GM23248 (cell line): ENCODE data around the gene ITPKB. TPM values are rescaled to one million over a fixed set of nuclear protein-coding genes. Genes with fewer than 3 reads are reported as not detected.
"Not testable (repeated sequence)": the region's sequence is repeated elsewhere in the genome, so short reads cannot be mapped to it uniquely, and the experiment has no call there.

Source experiments
- DNase-seq: peaks from one replicate; pipeline ENCODE4 v3.0.0-alpha.2; 2015
- H2AFZ ChIP-seq: fragments of 200-600 bp; sonication (generic); 2 replicates; pipeline ENCODE4 v1.6.1; 2016; ENCODE audit warnings: antibody characterized with exemption
- H3F3A ChIP-seq: fragments of 200-600 bp; sonication (generic); 2 replicates; pipeline ENCODE4 v1.6.1; 2016; ENCODE audit warnings: mild to moderate bottlenecking, antibody characterized with exemption, mixed run types; ENCODE audit not compliant: insufficient read depth
- H3K27ac ChIP-seq: fragments of 200-600 bp; sonication (generic); 2 replicates; pipeline ENCODE4 v1.5.1; 2016; ENCODE audit warnings: mild to moderate bottlenecking
- H3K27me3 ChIP-seq: fragments of 200-600 bp; sonication (generic); replicated peaks from 2 replicates; pipeline ENCODE4 v1.6.1; 2016; ENCODE audit warnings: mild to moderate bottlenecking; ENCODE audit not compliant: insufficient read depth
- H3K36me3 ChIP-seq: fragments of 200-600 bp; sonication (generic); 2 replicates; pipeline ENCODE4 v1.6.1; 2016; ENCODE audit warnings: low read depth, mild to moderate bottlenecking
- H3K4me1 ChIP-seq: fragments of 200-600 bp; sonication (generic); 2 replicates; pipeline ENCODE4 v1.6.1; 2016; ENCODE audit warnings: mild to moderate bottlenecking; ENCODE audit not compliant: insufficient read depth
- H3K4me2 ChIP-seq: fragments of 200-600 bp; sonication (generic); one replicate; pipeline ENCODE4 v1.6.1; 2016; ENCODE audit warnings: mild to moderate bottlenecking; ENCODE audit not compliant: unreplicated experiment
- H3K4me3 ChIP-seq: fragments of 200-600 bp; sonication (generic); 2 replicates; pipeline ENCODE4 v1.5.1; 2016; ENCODE audit warnings: mild to moderate bottlenecking
- H3K79me2 ChIP-seq: fragments of 200-600 bp; sonication (generic); 2 replicates; pipeline ENCODE4 v1.6.1; 2016; ENCODE audit warnings: mild to moderate bottlenecking; ENCODE audit not compliant: insufficient read depth
- H3K9ac ChIP-seq: fragments of 200-600 bp; sonication (generic); 2 replicates; pipeline ENCODE4 v1.6.1; 2016; ENCODE audit warnings: mild to moderate bottlenecking
- H3K9me2 ChIP-seq: fragments of 200-600 bp; sonication (generic); 2 replicates; pipeline ENCODE4 v1.6.1; 2016; ENCODE audit warnings: mixed run types, mild to moderate bottlenecking, moderate library complexity; ENCODE audit not compliant: insufficient read depth
- H3K9me3 ChIP-seq: fragments of 200-600 bp; sonication (generic); one replicate; pipeline ENCODE4 v1.6.1; 2017; ENCODE audit warnings: low read depth
- H4K20me1 ChIP-seq: fragments of 200-600 bp; sonication (generic); 2 replicates; pipeline ENCODE4 v1.6.0; 2016; ENCODE audit not compliant: insufficient read depth
- EZH2 ChIP-seq: fragments of 200-600 bp; sonication (generic); IDR thresholded peaks from 2 replicates; pipeline ENCODE4 v1.6.1; 2018; ENCODE audit warnings: antibody characterized with exemption, mild to moderate bottlenecking; ENCODE audit not compliant: insufficient read depth, poor library complexity, severe bottlenecking
- EZH2phosphoT487 ChIP-seq: fragments of 200-600 bp; sonication (generic); IDR thresholded peaks from 2 replicates; pipeline ENCODE4 v1.6.1; 2018; ENCODE audit warnings: antibody characterized with exemption, moderate library complexity, mild to moderate bottlenecking, low read depth; ENCODE audit not compliant: insufficient read depth
- WGBS, 2 experiments: methylation state at CpG; one replicate each; pipeline ENCODE4 v1.1.6; 2015 to 2017; ENCODE audit warnings: low lambda C conversion rate in 2 of 2, low coverage in 1 of 2; ENCODE audit errors: missing lambda C conversion rate in 2 of 2; 5-methylcytosine and 5-hydroxymethylcytosine counted together
- in situ Hi-C: fragments of 300-500 bp; cut with MboI; formaldehyde crosslinking; loops from 2 replicates; pipeline ENCODE4 v1.15.0; 2020
- polyA plus RNA-seq: library from polyadenylated mRNA; unstranded; fragments of >200 nt; fragmentation: Nextera tagmentation; extraction: Ambion mirVana; gene quantifications from 2 replicates; pipeline ENCODE4 v1.2.1, GENCODE V29; 2016
- total RNA-seq: library from RNA; depleted of rRNA; stranded (reverse); fragments of >200 nt; shearing (Covaris generic); gene quantifications from 2 replicates; pipeline ENCODE4 v1.2.3, GENCODE V29; 2014

Gene ITPKB
- total and polyA plus RNA-seq, 2 experiments from 2014 or later = 0.26 to 0.86 TPM

DNA sequence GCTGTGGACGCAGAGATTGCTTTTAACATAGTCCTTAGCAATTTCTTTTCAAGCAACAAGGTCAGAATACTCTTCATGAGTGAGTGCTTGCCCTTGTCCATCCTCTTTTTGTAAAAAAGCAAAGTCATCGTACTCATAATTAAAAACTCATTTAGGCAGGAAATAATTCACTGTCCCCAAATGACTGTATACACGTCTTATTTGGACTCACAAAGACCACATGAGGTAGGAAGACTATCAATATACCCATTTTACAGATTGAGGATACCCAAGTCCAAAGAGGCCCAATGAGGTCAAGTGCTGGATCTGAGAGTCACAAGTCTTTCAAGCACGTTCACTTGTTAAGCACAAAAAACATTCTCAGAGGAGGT, 13.2 kb downstream of the ITPKB start:
- no peak for DNase-seq
- Histone ChIP-seq H3K27ac (no peak overlapping the region), H3K9me2 (no peaks in the 10 kb centered on the region), H3K9me3 (no peaks in the 10 kb centered on the region), H3K4me2 (no peak overlapping the region), H3K79me2 (no peaks in the 10 kb centered on the region), H3F3A (no peaks in the 10 kb centered on the region), H3K4me1 (peaks cover 9% of the 10 kb centered on the region), H4K20me1 (no peaks in the 10 kb centered on the region), H3K27me3 (no peaks in the 10 kb centered on the region), H3K4me3 (no peak overlapping the region), H3K9ac (no peak overlapping the region), H3K36me3 (no peaks in the 10 kb centered on the region), H2AFZ (no peak overlapping the region)
- in situ Hi-C loops = no loop called here
- TF ChIP-seq EZH2 (no peak), EZH2phosphoT487 (no peak)
- WGBS, 2 experiments = 82 to 84% methylated on average over 4 of the region's 4 CpGs

- Histone ChIP-seq H3K9ac (no peak overlapping the region), H3K4me1 (peaks cover 9% of the 10 kb centered on the region), H3F3A (no peaks in the 10 kb centered on the region), H3K9me2 (no peaks in the 10 kb centered on the region), H3K27me3 (no peaks in the 10 kb centered on the region), H3K9me3 (no peaks in the 10 kb centered on the region), H3K36me3 (no peaks in the 10 kb centered on the region), H3K4me2 (peak overlapping the region; percentile 1), H2AFZ (0 out of 2 replicates have a peak overlapping the region, but pooled peaks have one; percentile 18), H4K20me1 (no peaks in the 10 kb centered on the region), H3K79me2 (no peaks in the 10 kb centered on the region), H3K4me3 (no peak overlapping the region), H3K27ac (no peak overlapping the region)
- 41 to 48% methylated on average over 12 to 13 of the region's 13 CpGs for WGBS, 2 experiments
- TF ChIP-seq EZH2 (no peak), EZH2phosphoT487 (no peak)
- in situ Hi-C loops = no loop called here
- DNase-seq = peak; percentile 74
Measured at GRCh38 chr1:226723657-226724532, 15.2 kb downstream of the ITPKB start.

GRCh38 chr1:226722901-226723656, 16.0 kb downstream of the ITPKB start:
- Histone ChIP-seq H3K4me3 (no peak overlapping the region), H2AFZ (no peak overlapping the region), H3K36me3 (no peaks in the 10 kb centered on the region), H3K27me3 (no peaks in the 10 kb centered on the region), H3K4me1 (peaks cover 9% of the 10 kb centered on the region), H3K4me2 (peak overlapping the region; percentile 1), H3K9me3 (no peaks in the 10 kb centered on the region), H4K20me1 (no peaks in the 10 kb centered on the region), H3K79me2 (no peaks in the 10 kb centered on the region), H3F3A (no peaks in the 10 kb centered on the region), H3K9me2 (no peaks in the 10 kb centered on the region), H3K27ac (no peak overlapping the region), H3K9ac (no peak overlapping the region)
- no peak for DNase-seq
- in situ Hi-C loops = no loop called here
- TF ChIP-seq EZH2phosphoT487 (no peak), EZH2 (no peak)
- 66 to 70% methylated on average over 14 of the region's 14 CpGs for WGBS, 2 experiments

DNA sequence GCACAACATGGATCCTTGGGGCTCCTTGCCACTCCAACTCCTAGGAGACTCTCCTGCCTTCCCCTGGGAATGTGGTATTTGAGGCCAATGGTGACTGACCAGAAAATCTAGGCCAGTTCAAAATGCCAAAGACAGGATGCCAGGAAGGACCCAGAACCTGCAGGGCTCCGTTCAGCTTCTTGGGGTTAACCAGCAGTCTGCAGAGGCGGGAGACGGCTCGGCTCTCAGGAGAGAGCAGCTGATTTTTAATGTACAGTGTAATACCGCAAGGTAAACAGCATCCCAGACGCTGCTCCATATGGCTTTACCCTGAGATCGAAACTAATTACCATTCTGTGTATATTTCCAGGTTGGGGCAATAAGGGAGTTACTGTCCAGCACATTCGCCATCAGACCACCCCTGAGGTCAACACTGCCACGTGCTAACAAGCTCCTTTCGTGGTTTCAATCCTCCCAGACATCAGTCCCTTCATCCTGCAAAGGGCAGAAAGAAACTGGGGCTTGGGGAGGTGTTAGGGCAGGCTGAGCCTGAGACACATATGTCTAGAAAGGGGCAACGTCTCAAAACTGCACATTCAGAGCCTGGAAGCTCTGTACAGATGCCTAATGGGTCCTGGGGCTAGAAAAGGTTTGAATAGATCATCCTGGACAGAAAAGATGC, 16.7 kb downstream of the ITPKB start:
- H4K20me1 ChIP-seq = no peaks in the 10 kb centered on the region
- H3F3A ChIP-seq = no peaks in the 10 kb centered on the region
- no peak overlapping the region for H3K9ac ChIP-seq
- H3K4me1 ChIP-seq = peaks cover 9% of the 10 kb centered on the region
- in situ Hi-C loops = no loop called here
- TF ChIP-seq EZH2 (no peak), EZH2phosphoT487 (no peak)
- H3K4me3 ChIP-seq = no peak overlapping the region
- no peaks in the 10 kb centered on the region for H3K27me3 ChIP-seq
- no peaks in the 10 kb centered on the region for H3K9me2 ChIP-seq
- no peak overlapping the region for H2AFZ ChIP-seq
- no peak for DNase-seq
- no peaks in the 10 kb centered on the region for H3K79me2 ChIP-seq
- H3K4me2 ChIP-seq = no peak overlapping the region
- H3K36me3 ChIP-seq = no peaks in the 10 kb centered on the region
- no peak overlapping the region for H3K27ac ChIP-seq
- no peaks in the 10 kb centered on the region for H3K9me3 ChIP-seq
- 85 to 87% methylated on average over 11 of the region's 11 CpGs for WGBS, 2 experiments

DNA sequence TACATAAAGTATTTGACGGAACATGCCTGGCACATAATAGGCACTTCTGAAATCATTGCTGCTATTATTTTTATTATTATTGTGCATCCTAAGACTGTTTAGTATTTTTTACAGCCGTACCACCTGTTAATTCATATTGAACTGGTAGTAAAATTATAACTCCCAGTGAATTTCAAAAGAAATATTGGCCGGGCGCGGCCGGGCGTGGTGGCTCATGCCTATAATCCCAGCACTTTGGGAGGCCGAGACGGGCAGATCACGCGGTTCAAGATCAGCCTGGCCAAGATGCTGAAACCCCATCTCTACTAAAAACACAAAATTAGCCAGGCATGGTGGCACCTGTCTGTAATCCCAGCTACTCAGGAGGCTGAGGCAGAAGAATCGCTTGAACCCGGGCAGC, 18.5 kb downstream of the ITPKB start:
- in situ Hi-C loops, H3K27ac ChIP-seq, H3K27me3 ChIP-seq, H3K36me3 ChIP-seq, H4K20me1 ChIP-seq, DNase-seq, H3K79me2 ChIP-seq, H3K9me3 ChIP-seq, H3K9me2 ChIP-seq, H3F3A ChIP-seq, H3K4me2 ChIP-seq, H3K9ac ChIP-seq, H3K4me1 ChIP-seq, H3K4me3 ChIP-seq, H2AFZ ChIP-seq: not testable (repeated sequence)
- WGBS, 2 experiments = 96 to 97% methylated on average over 13 of the region's 13 CpGs
